GM12878 (cell line): Measurements from ENCODE around the gene FILIP1L. TPM values are rescaled to one million over a fixed set of nuclear protein-coding genes. Genes with fewer than 3 reads are reported as not detected.

Source experiments
- ATAC-seq: fragments of 200-7000 bp; cut with Tn5 transposase; 3 replicates; pipeline ENCODE4 v1.9.1; 2020; ENCODE audit warnings: mild to moderate bottlenecking, moderate library complexity
- BruUV-seq: library from RNA; stranded (reverse); fragments of 400-500 nt; replicated peaks from 2 replicates; lab custom pipeline; 2021; lab: Mats Ljungman, UMichigan
- CTCF ChIA-PET: fragments of 300-600 bp; sonication (Branson Sonifier 250); formaldehyde crosslinking; extraction: SDS; loops from one replicate; lab custom pipeline; 2021; ENCODE audit warnings: inconsistent platforms; lab: Yijun Ruan, JAX
- POLR2A ChIA-PET: fragments of 350-600 bp; formaldehyde crosslinking; extraction: SDS; loops from one replicate; lab custom pipeline; 2021; ENCODE audit warnings: inconsistent platforms; lab: Charles Lee
- RAD21 ChIA-PET: fragments of 300-600 bp; sonication (Branson Sonifier 250); formaldehyde crosslinking; loops from one replicate; lab custom pipeline; 2023; ENCODE audit warnings: antibody characterized with exemption; ENCODE audit not compliant: unreplicated experiment; lab: Charles Lee
- SMC1A ChIA-PET: fragments of 300-600 bp; sonication (Branson Sonifier 250); formaldehyde crosslinking; loops from one replicate; lab custom pipeline; 2023; ENCODE audit not compliant: unreplicated experiment, uncharacterized antibody; lab: Charles Lee
- DNase-seq: peaks from one replicate; pipeline ENCODE4 v3.0.0-alpha.2; 2011; ENCODE audit warnings: low read depth, low spot score
- FAIRE-seq: peaks from 3 replicates; lab custom pipeline; 2011; peaks lifted over from hg19 to GRCh38; lab: Jason Lieb, UNC
- H2AFZ ChIP-seq: 2 replicates; pipeline ENCODE4 v1.6.0; 2011; ENCODE audit warnings: low read depth, low read length, control low read depth; ENCODE audit not compliant: control insufficient read depth
- H3K27ac ChIP-seq: 2 replicates; pipeline ENCODE4 v1.5.1; 2011; ENCODE audit warnings: control low read depth; ENCODE audit not compliant: control insufficient read depth, insufficient read depth
- H3K27me3 ChIP-seq, 2 experiments: replicated peaks in 1 of 2; 2 replicates each; pipeline versions ENCODE4 v1.6.0 to v1.6.1; 2011; ENCODE audit warnings: low read length in 1 of 2; ENCODE audit not compliant: control insufficient read depth in 2 of 2, insufficient read depth in 2 of 2
- H3K36me3 ChIP-seq, 2 experiments: 2 replicates each; pipeline ENCODE4 v1.5.1; 2011; ENCODE audit warnings: low read length in 1 of 2; ENCODE audit not compliant: control insufficient read depth in 2 of 2, insufficient read depth in 2 of 2
- H3K4me1 ChIP-seq: 2 replicates; pipeline ENCODE4 v1.6.1; 2011; ENCODE audit warnings: mild to moderate bottlenecking, low read length, moderate library complexity, mixed read lengths; ENCODE audit not compliant: control insufficient read depth, insufficient read depth
- H3K4me2 ChIP-seq: 2 replicates; pipeline ENCODE4 v1.6.0; 2011; ENCODE audit warnings: control low read depth; ENCODE audit not compliant: control insufficient read depth, insufficient read depth
- H3K4me3 ChIP-seq: fragments of 200-600 bp; sonication (generic); 2 replicates; pipeline ENCODE4 v1.5.1; 2016
- H3K79me2 ChIP-seq: 2 replicates; pipeline ENCODE4 v1.6.0; 2011; ENCODE audit warnings: low read length; ENCODE audit not compliant: control insufficient read depth, insufficient read depth
- H3K9ac ChIP-seq: 2 replicates; pipeline ENCODE4 v1.8.0; 2011; ENCODE audit warnings: low read length, control low read depth, mixed read lengths; ENCODE audit not compliant: control insufficient read depth, insufficient read depth
- H3K9me3 ChIP-seq: replicated peaks from 3 replicates; pipeline ENCODE4 v1.5.1; 2011; ENCODE audit warnings: mild to moderate bottlenecking, low read length; ENCODE audit not compliant: control insufficient read depth, insufficient read depth
- H4K20me1 ChIP-seq: 2 replicates; pipeline ENCODE4 v1.6.0; 2011; ENCODE audit not compliant: control insufficient read depth, insufficient read depth
- GATAD2B ChIP-seq: fragments of 450-650 bp; conservative IDR thresholded peaks from 2 replicates; pipeline ENCODE4 v1.6.1; 2017; ENCODE audit warnings: low read depth, mild to moderate bottlenecking, moderate library complexity
- MYB ChIP-seq: fragments of 150-350 bp; IDR thresholded peaks from 2 replicates; pipeline ENCODE4 v1.6.1; 2014; ENCODE audit warnings: mild to moderate bottlenecking, low read depth, low read length, borderline replicate concordance
- NKRF ChIP-seq: fragments of 450-650 bp; conservative IDR thresholded peaks from 2 replicates; pipeline ENCODE4 v1.6.1; 2017; ENCODE audit warnings: mild to moderate bottlenecking, moderate library complexity
- NRF1 ChIP-seq: conservative IDR thresholded peaks from 2 replicates; pipeline ENCODE4 v1.6.1; 2011; ENCODE audit warnings: mild to moderate bottlenecking, low read depth, low read length, improper control_type of control experiment
- PKNOX1 ChIP-seq: fragments of 450-650 bp; IDR thresholded peaks from 2 replicates; pipeline ENCODE4 v1.6.1; 2016; ENCODE audit warnings: mild to moderate bottlenecking
- RELB ChIP-seq: fragments of 450-650 bp; IDR thresholded peaks from 2 replicates; pipeline ENCODE4 v1.6.1; 2017; ENCODE audit warnings: low read depth, mild to moderate bottlenecking, moderate library complexity
- RFX5 ChIP-seq: IDR thresholded peaks from 2 replicates; pipeline ENCODE4 v1.6.1; 2011; ENCODE audit warnings: low read depth, low read length, improper control_type of control experiment
- TAF1 ChIP-seq: IDR thresholded peaks from 2 replicates; pipeline ENCODE4 v1.6.1; 2011; ENCODE audit warnings: mild to moderate bottlenecking, low read depth, low read length, borderline replicate concordance
- WGBS: methylation state at CpG from one replicate; pipeline ENCODE4 v1.1.6; 2016; ENCODE audit warnings: low lambda C conversion rate; ENCODE audit not compliant: insufficient replicate concordance, insufficient coverage; ENCODE audit errors: missing lambda C conversion rate; 5-methylcytosine and 5-hydroxymethylcytosine counted together
- in situ Hi-C: fragments of 300-500 bp; cut with MboI; formaldehyde crosslinking; loops from 9 replicates; pipeline ENCODE4 v1.14.3; 2018; ENCODE audit warnings: mixed read lengths
- intact Hi-C: fragments of 100-400 bp; cut with micrococcal nuclease; formaldehyde crosslinking; loops from one replicate; pipeline ENCODE4 v1.14.2; 2022; ENCODE audit not compliant: unreplicated experiment
- polyA plus RNA-seq, 11 experiments: library from polyadenylated mRNA; depleted of rRNA in 4 of 11; unstranded in 6 of 11; stranded (reverse) in 5 of 11; fragments of >200 nt; fragmentation: Nextera tagmentation in 4 of 11; fragmentation: Illumina TruSeq in 1 of 11; extraction: Ambion mirVana in 4 of 11; extraction: Trizol in 1 of 11; gene quantifications; 1 replicate in 1 of 11; 2 replicates in 10 of 11; pipeline versions ENCODE4 v1.2.1 to v1.2.3, GENCODE V29; 2011 to 2016; ENCODE audit warnings: inconsistent platforms in 2 of 11, missing spikeins in 2 of 11, low read depth in 1 of 11
- total RNA-seq, 4 experiments: library from RNA; depleted of rRNA in 3 of 4; stranded (reverse); fragments of >200 nt in 3 of 4; fragmentation: Illumina TruSeq in 1 of 4; extraction: Trizol in 1 of 4; gene quantifications; 2 replicates each; pipeline versions ENCODE4 v1.2.1 to v1.2.3, GENCODE V29; 2013 to 2021

Gene FILIP1L
- total and polyA plus RNA-seq, 10 of the 15 experiments (the other 5 are each of a cell fraction or from before 2014, with no cell fraction given): 0.24 to 6.1 (median 3.5) TPM

- H3K36me3 ChIP-seq: no peaks in the 10 kb centered on the region
- in situ Hi-C loops: no loop called here
- no TSS peak for BruUV-seq
- H3K27me3 ChIP-seq: no peaks in the 10 kb centered on the region
- intact Hi-C loops: no loop called here
- H3K79me2 ChIP-seq: no peaks in the 10 kb centered on the region
- ChIA-PET POLR2A (interaction anchor here (0.6 kb wide), 1 partner anchor 138 kb away, joined by 4 read pairs; no protein-coding TSS in a partner anchor), RAD21 (interaction anchor here (1.3 kb wide), 1 partner anchor 186 kb away, joined by 3 read pairs; no protein-coding TSS in a partner anchor), CTCF (interaction anchor here (0.9 to 2.3 kb wide), 4 partner anchors 12 to 35 kb away, joined by 3 to 7 read pairs (median 4); no protein-coding TSS in a partner anchor), SMC1A (interaction anchor here (0.9 to 1.8 kb wide), 5 partner anchors 9 to 45 kb away, joined by 3 to 7 read pairs (median 4); no protein-coding TSS in a partner anchor)
- no peak overlapping the region for H3K4me3 ChIP-seq
- H4K20me1 ChIP-seq: no peaks in the 10 kb centered on the region
- no peak overlapping the region for H3K9ac ChIP-seq
- H3K27ac ChIP-seq: no peak overlapping the region
- ATAC-seq (no peak), FAIRE-seq (no peak), DNase-seq (no peak)
- no peak for TF ChIP-seq RELB
- no peak for TF ChIP-seq PKNOX1
- TF ChIP-seq GATAD2B: no peak
- TF ChIP-seq NKRF: no peak
- TF ChIP-seq RFX5: no peak
- no peak for TF ChIP-seq NRF1
- no peak for TF ChIP-seq TAF1
- no peak for TF ChIP-seq MYB
- H3K4me2 ChIP-seq: no peak overlapping the region
- 94% methylated on average over 1 of the region's 1 CpG for WGBS
- H3K4me1 ChIP-seq: peaks cover 12% of the 10 kb centered on the region
- no peaks in the 10 kb centered on the region for H3K9me3 ChIP-seq
- no peak overlapping the region for H2AFZ ChIP-seq
Observed at GRCh38 chr3:100033184-100033583, 81.1 kb downstream of the FILIP1L start.
